Heart left ventricle (tissue), 13 donors: ENCODE data around the gene ATP8A1.

ENCODE experiments used
- POLR2A ChIP-seq, 2 donors: fragments of 450-650 bp; IDR thresholded peaks; one replicate each; pipeline ENCODE4 v1.6.1; 2017; ENCODE audit warnings: antibody characterized with exemption in 2 of 2, mild to moderate bottlenecking in 2 of 2, moderate library complexity in 2 of 2
- TF ChIP-seq, protein P1 (sequence below), 12 donors: fragments of 200-600 bp; sonication (generic) in 4 of 12; IDR thresholded peaks; one replicate each; pipeline versions ENCODE4 v1.5.0 to v1.8.0; 2018 to 2022; ENCODE audit warnings: antibody characterized with exemption in 12 of 12, mild to moderate bottlenecking in 5 of 12
- donor health status: ischemic (EF 13 %, LVEDD 7.1; RV severe dilation, severe dysfunction).
- donor health status: DM: no; HTN: yes; CAD: no.
- donor health status: DM: no; HTN: no; CAD: no.
- donor health status: ischemic (EF 25% LVEDD 6.9; RV normal size, moderate dysfunction).
- donor health status: ischemic (EF 25% LVEDD 5.7; RV mildly dilated, moderate dysfunction).
- donor health status: ischemic (EF 35%, LVEDD 5.7; RV mildly dilated, moderate dysfunction).
- donor health status: nonischemic (EF 11% LVEDD 7.7; RV severe dilation, severe dysfunction).
- donor health status: DM: yes; HTN: yes; CAD: no.
- donor health status: PGD.
- donor health status: ischemic (EF 29% LVEDD 5.4; RV normal size, mild dysfunction).
- donor health status: nonischemic (EF 23%, LVEDD 6.1; RV moderate dilation, normal function).

- TF ChIP-seq, protein P1, sequence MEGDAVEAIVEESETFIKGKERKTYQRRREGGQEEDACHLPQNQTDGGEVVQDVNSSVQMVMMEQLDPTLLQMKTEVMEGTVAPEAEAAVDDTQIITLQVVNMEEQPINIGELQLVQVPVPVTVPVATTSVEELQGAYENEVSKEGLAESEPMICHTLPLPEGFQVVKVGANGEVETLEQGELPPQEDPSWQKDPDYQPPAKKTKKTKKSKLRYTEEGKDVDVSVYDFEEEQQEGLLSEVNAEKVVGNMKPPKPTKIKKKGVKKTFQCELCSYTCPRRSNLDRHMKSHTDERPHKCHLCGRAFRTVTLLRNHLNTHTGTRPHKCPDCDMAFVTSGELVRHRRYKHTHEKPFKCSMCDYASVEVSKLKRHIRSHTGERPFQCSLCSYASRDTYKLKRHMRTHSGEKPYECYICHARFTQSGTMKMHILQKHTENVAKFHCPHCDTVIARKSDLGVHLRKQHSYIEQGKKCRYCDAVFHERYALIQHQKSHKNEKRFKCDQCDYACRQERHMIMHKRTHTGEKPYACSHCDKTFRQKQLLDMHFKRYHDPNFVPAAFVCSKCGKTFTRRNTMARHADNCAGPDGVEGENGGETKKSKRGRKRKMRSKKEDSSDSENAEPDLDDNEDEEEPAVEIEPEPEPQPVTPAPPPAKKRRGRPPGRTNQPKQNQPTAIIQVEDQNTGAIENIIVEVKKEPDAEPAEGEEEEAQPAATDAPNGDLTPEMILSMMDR (IDR thresholded peaks at IDR 0.05), result no peak
- no peak for TF ChIP-seq POLR2A (IDR thresholded peaks at IDR 0.05)
These were observed 31.6 kb downstream of the ATP8A1 start for GRCh38 chr4:42625329-42625728.
